Heart left ventricle (tissue), 16 donors: ENCODE results near the gene HOXC13. TPM values are rescaled to one million over a fixed set of nuclear protein-coding genes. Genes with fewer than 3 reads are reported as not detected.

Experiments used
- ATAC-seq, 4 donors: fragments of 200-7000 bp; cut with Tn5 transposase; one replicate each; pipeline ENCODE4 v1.9.1; 2020 to 2022; ENCODE audit warnings: moderate library complexity in 4 of 4, mild to moderate bottlenecking in 3 of 4, moderate number of reproducible peaks in 1 of 4
- DNase-seq, 5 donors: peaks; one replicate each; pipeline ENCODE4 v3.0.0-alpha.2; 2020
- H3K27ac ChIP-seq, 12 donors: fragments of 200-600 bp; sonication (generic) in 4 of 12; one replicate each; pipeline versions ENCODE4 v1.5.0 to v1.8.0; 2016 to 2022; ENCODE audit warnings: mild to moderate bottlenecking in 2 of 12
- H3K27me3 ChIP-seq, 9 donors: fragments of 200-600 bp; sonication (generic) in 2 of 9; one replicate each; pipeline versions ENCODE4 v1.5.1 to v1.8.0; 2016 to 2022; ENCODE audit warnings: mild to moderate bottlenecking in 3 of 9
- H3K36me3 ChIP-seq, 9 donors: fragments of 200-600 bp; sonication (generic) in 2 of 9; one replicate each; pipeline versions ENCODE4 v1.5.0 to v1.8.0; 2018 to 2022; ENCODE audit warnings: mild to moderate bottlenecking in 2 of 9
- H3K4me1 ChIP-seq, 12 donors: fragments of 200-600 bp; sonication (generic) in 4 of 12; one replicate each; pipeline versions ENCODE4 v1.5.0 to v1.8.0; 2016 to 2022; ENCODE audit warnings: mild to moderate bottlenecking in 3 of 12
- H3K4me3 ChIP-seq, 12 donors: fragments of 200-600 bp; sonication (generic) in 4 of 12; one replicate each; pipeline versions ENCODE4 v1.5.0 to v1.8.0; 2017 to 2022; ENCODE audit warnings: mild to moderate bottlenecking in 9 of 12, moderate library complexity in 4 of 12
- H3K9me3 ChIP-seq, 12 donors: fragments of 200-600 bp; sonication (generic) in 4 of 12; one replicate each; pipeline versions ENCODE4 v1.5.0 to v1.8.0; 2016 to 2022; ENCODE audit warnings: mild to moderate bottlenecking in 1 of 12
- CTCF ChIP-seq, 12 donors: fragments of 200-600 bp; sonication (generic) in 4 of 12; IDR thresholded peaks; one replicate each; pipeline versions ENCODE4 v1.5.0 to v1.8.0; 2018 to 2022; ENCODE audit warnings: antibody characterized with exemption in 12 of 12, mild to moderate bottlenecking in 5 of 12
- POLR2A ChIP-seq, 2 donors: fragments of 450-650 bp; IDR thresholded peaks; one replicate each; pipeline ENCODE4 v1.6.1; 2017; ENCODE audit warnings: antibody characterized with exemption in 2 of 2, mild to moderate bottlenecking in 2 of 2, moderate library complexity in 2 of 2
- WGBS, 4 donors: extraction: QIAGEN DNeasy Blood & Tissue Kit in 2 of 4; methylation state at CpG; one replicate each; pipeline versions ENCODE4 v1.1.5 to v1.1.7; 2013 to 2018; 5-methylcytosine and 5-hydroxymethylcytosine counted together
- intact Hi-C, 10 donors: fragments of 100-400 bp; cut with DNase I; formaldehyde crosslinking; loops; one replicate each; pipeline versions ENCODE4 v1.11.1 to v1.14.2; 2022
- polyA plus RNA-seq, 2 donors: library from polyadenylated mRNA; stranded (reverse); fragments of 200-250 nt; gene quantifications; one replicate each; pipeline ENCODE4 v1.2.3, GENCODE V29; 2013
- total RNA-seq, 9 donors: library from RNA; depleted of rRNA in 2 of 9; stranded (reverse); fragments of >200 nt in 2 of 9; fragmentation: NEBNext Ultra II Directional in 3 of 9; extraction: Animal tissue kit (Norgen Biotek cat#: 25700) in 3 of 9; gene quantifications; one replicate each; pipeline versions ENCODE4 v1.1.0 to v1.2.4, GENCODE V29; 2016 to 2023
- donor health status: ischemic (EF 13 %, LVEDD 7.1; RV severe dilation, severe dysfunction).
- donor health status: healthy with polysubstance abuse.
- donor health status: DM: no; HTN: yes; CAD: no.
- donor health status: DM: no; HTN: no; CAD: no.
- donor health status: ischemic (EF 25% LVEDD 6.9; RV normal size, moderate dysfunction).
- donor health status: ischemic (EF 25% LVEDD 5.7; RV mildly dilated, moderate dysfunction).
- donor health status: healthy.
- donor health status: DM: yes; HTN: yes; CAD: no.
- donor health status: ischemic (EF 35%, LVEDD 5.7; RV mildly dilated, moderate dysfunction).
- donor health status: nonischemic (EF 11% LVEDD 7.7; RV severe dilation, severe dysfunction).
- donor health status: DM: yes; HTN: yes; CAD: no.
- donor health status: PGD.
- donor health status: ischemic (EF 29% LVEDD 5.4; RV normal size, mild dysfunction).
- donor health status: nonischemic (EF 23%, LVEDD 6.1; RV moderate dilation, normal function).

HOXC13 gene
- total and polyA plus RNA-seq, 11 donors, result not detected

- ATAC-seq (no peak), DNase-seq (no peak)
- WGBS, 4 donors, result 33 to 47% (median 35%) methylated on average over 4 of the region's 4 CpGs
- Histone ChIP-seq H3K4me1 (peaks cover 0 to 10% (median 0%) of the 10 kb centered on the region in 12 donors), H3K36me3 (no peaks in the 10 kb centered on the region), H3K9me3 (no peaks in the 10 kb centered on the region), H3K27ac (no peak overlapping the region), H3K27me3 (peaks cover 64 to 100% (median 98%) of the 10 kb centered on the region in 9 donors), H3K4me3 (no peak overlapping the region)
- intact Hi-C loops, result no loop called here
- no peak for TF ChIP-seq POLR2A (IDR thresholded peaks at IDR 0.05)
- TF ChIP-seq CTCF (IDR thresholded peaks at IDR 0.05), result no peak
Observed at GRCh38 chr12:53931844-53932581, 6.6 kb upstream of the HOXC13 start.

DNA sequence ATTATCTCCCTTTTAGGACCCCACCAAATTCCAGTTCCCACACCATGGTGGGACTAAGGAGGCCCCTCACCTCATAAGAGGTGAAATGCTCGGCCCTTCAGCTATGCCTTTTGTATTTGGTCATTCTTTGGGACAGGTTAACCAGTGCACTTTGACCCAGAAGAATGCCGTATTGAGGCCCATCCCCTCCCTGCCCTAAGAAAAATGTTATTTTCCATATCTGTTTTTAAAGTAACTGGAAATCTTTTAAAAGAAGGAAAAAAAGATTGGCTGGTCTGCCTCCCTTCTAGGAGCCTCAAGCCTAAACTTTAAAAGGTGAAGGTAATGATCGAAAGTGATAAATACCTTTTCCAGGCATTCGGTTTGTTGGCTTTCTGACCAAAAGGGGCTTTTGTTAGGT is 5.7 kb upstream of the HOXC13 start:
- TF ChIP-seq CTCF (IDR thresholded peaks at IDR 0.05) (no peak), POLR2A (IDR thresholded peaks at IDR 0.05) (no peak)
- intact Hi-C loops, result no loop called here
- H3K27ac ChIP-seq, result no peak overlapping the region
- H3K4me1 ChIP-seq, result peaks cover 0 to 10% (median 0%) of the 10 kb centered on the region in 12 donors
- no peak for ATAC-seq
- H3K36me3 ChIP-seq, result no peaks in the 10 kb centered on the region
- peaks cover 66 to 100% (median 98%) of the 10 kb centered on the region in 9 donors for H3K27me3 ChIP-seq
- H3K4me3 ChIP-seq, result no peak overlapping the region
- no peak for DNase-seq
- WGBS, 4 donors, result 29 to 49% (median 40%) methylated on average over 4 of the region's 4 CpGs
- no peaks in the 10 kb centered on the region for H3K9me3 ChIP-seq

GRCh38 chr12:53935383-53936341 is 3.0 kb upstream of the HOXC13 start:
- peaks cover 67 to 100% (median 99%) of the 10 kb centered on the region in 9 donors for H3K27me3 ChIP-seq
- peaks cover 0 to 25% (median 0%) of the 10 kb centered on the region in 12 donors for H3K4me1 ChIP-seq
- no peaks in the 10 kb centered on the region for H3K36me3 ChIP-seq
- 4 to 6% (median 5%) methylated on average over 49 of the region's 49 CpGs for WGBS, 4 donors
- no peak for TF ChIP-seq CTCF (IDR thresholded peaks at IDR 0.05)
- TF ChIP-seq POLR2A (IDR thresholded peaks at IDR 0.05), result no peak
- intact Hi-C loops, result no loop called here
- H3K27ac ChIP-seq, result no peak overlapping the region
- no peak for DNase-seq
- ATAC-seq, result no peak
- H3K9me3 ChIP-seq, result no peaks in the 10 kb centered on the region
- H3K4me3 ChIP-seq, result peak overlapping the region in 2 of 12 donors; percentile 4 to 24

GRCh38 chr12:53937099-53937498 is 1.5 kb upstream of the HOXC13 start:
- TF ChIP-seq POLR2A (IDR thresholded peaks at IDR 0.05) (no peak), CTCF (IDR thresholded peaks at IDR 0.05) (no peak)
- no peaks in the 10 kb centered on the region for H3K36me3 ChIP-seq
- H3K4me1 ChIP-seq, result peaks cover 0 to 25% (median 0%) of the 10 kb centered on the region in 12 donors
- ATAC-seq, result no peak
- WGBS, 4 donors, result 9 to 18% (median 11%) methylated on average over 12 of the region's 12 CpGs
- no peak overlapping the region for H3K27ac ChIP-seq
- no peak overlapping the region for H3K4me3 ChIP-seq
- peaks cover 61 to 100% (median 98%) of the 10 kb centered on the region in 9 donors for H3K27me3 ChIP-seq
- intact Hi-C loops, result no loop called here
- H3K9me3 ChIP-seq, result no peaks in the 10 kb centered on the region
- no peak for DNase-seq
